GM23338 (cell line): Measurements from ENCODE around the gene B3GALT5. TPM values are rescaled to one million over a fixed set of nuclear protein-coding genes. Genes with fewer than 3 reads are reported as not detected.

Source experiments
- ATAC-seq: fragments of 200-7000 bp; cut with Tn5 transposase; 3 replicates; pipeline ENCODE4 v1.9.1; 2020
- DNase-seq: peaks from one replicate; pipeline ENCODE4 v3.0.0-alpha.2; 2015; ENCODE audit warnings: low spot score
- H2AFZ ChIP-seq: fragments of 200-600 bp; sonication (generic); 2 replicates; pipeline ENCODE4 v1.8.0; 2016; ENCODE audit warnings: antibody characterized with exemption, mild to moderate bottlenecking, moderate library complexity
- H3F3A ChIP-seq: fragments of 200-600 bp; sonication (generic); replicated peaks from 2 replicates; pipeline ENCODE4 v1.8.0; 2017; ENCODE audit warnings: antibody characterized with exemption, mixed run types, low read depth
- H3K27ac ChIP-seq: fragments of 200-600 bp; sonication (generic); 2 replicates; pipeline ENCODE4 v1.6.1; 2016; ENCODE audit warnings: low read depth
- H3K27me3 ChIP-seq: fragments of 200-600 bp; sonication (generic); 2 replicates; pipeline ENCODE4 v1.8.0; 2016; ENCODE audit warnings: mild to moderate bottlenecking, mixed run types, moderate library complexity; ENCODE audit not compliant: insufficient read depth
- H3K36me3 ChIP-seq: fragments of 200-600 bp; sonication (generic); 2 replicates; pipeline ENCODE4 v1.8.0; 2016; ENCODE audit warnings: mild to moderate bottlenecking; ENCODE audit not compliant: insufficient read depth
- H3K4me1 ChIP-seq: fragments of 200-600 bp; sonication (generic); 2 replicates; pipeline ENCODE4 v1.8.0; 2016; ENCODE audit warnings: mild to moderate bottlenecking, moderate library complexity; ENCODE audit not compliant: insufficient read depth
- H3K4me2 ChIP-seq: fragments of 200-600 bp; sonication (generic); 2 replicates; pipeline ENCODE4 v1.7.1; 2017; ENCODE audit warnings: mixed run types
- H3K4me3 ChIP-seq: fragments of 200-600 bp; sonication (generic); 2 replicates; pipeline ENCODE4 v1.6.1; 2016; ENCODE audit warnings: mixed run types
- H3K79me2 ChIP-seq: fragments of 200-600 bp; sonication (generic); replicated peaks from 2 replicates; pipeline ENCODE4 v1.8.0; 2017; ENCODE audit warnings: mild to moderate bottlenecking; ENCODE audit not compliant: insufficient read depth
- H3K9me2 ChIP-seq: fragments of 200-600 bp; sonication (generic); 2 replicates; pipeline ENCODE4 v1.8.0; 2017; ENCODE audit not compliant: insufficient read depth
- H4K20me1 ChIP-seq: fragments of 200-600 bp; sonication (generic); replicated peaks from 2 replicates; pipeline ENCODE4 v1.8.0; 2017; ENCODE audit warnings: mild to moderate bottlenecking; ENCODE audit not compliant: insufficient read depth
- H3K27ac Mint-ChIP-seq: 2 replicates; pipeline ENCODE4 v1.8.0; 2020; ENCODE audit warnings: inconsistent platforms, mild to moderate bottlenecking, moderate library complexity, mixed read lengths
- H3K27me3 Mint-ChIP-seq: 3 replicates; pipeline ENCODE4 v1.8.0; 2022; ENCODE audit warnings: low read depth, mild to moderate bottlenecking, moderate library complexity, mixed read lengths, inconsistent platforms; ENCODE audit not compliant: insufficient read depth, poor library complexity
- H3K36me3 Mint-ChIP-seq: 3 replicates; pipeline ENCODE4 v1.8.0; 2021; ENCODE audit warnings: low read depth, mild to moderate bottlenecking, inconsistent platforms, moderate library complexity, mixed read lengths
- H3K4me1 Mint-ChIP-seq: 3 replicates; pipeline ENCODE4 v1.8.0; 2020; ENCODE audit warnings: mild to moderate bottlenecking, inconsistent platforms, mixed read lengths
- H3K4me3 Mint-ChIP-seq: 3 replicates; pipeline ENCODE4 v1.8.0; 2021; ENCODE audit warnings: moderate library complexity, mild to moderate bottlenecking, inconsistent platforms, mixed read lengths
- H3K9me3 Mint-ChIP-seq: 3 replicates; pipeline ENCODE4 v1.8.0; 2020; ENCODE audit warnings: moderate library complexity, mild to moderate bottlenecking, inconsistent platforms, mixed read lengths
- CTCF ChIP-seq, 2 experiments: fragments of 200-600 bp in 1 of 2; sonication (generic) in 1 of 2; conservative IDR thresholded peaks; 2 replicates each; pipeline versions ENCODE4 v1.5.1 to v1.6.1; 2016 to 2017; ENCODE audit warnings: antibody characterized with exemption in 2 of 2, low read depth in 2 of 2, mild to moderate bottlenecking in 2 of 2, moderate library complexity in 1 of 2
- ETS1 ChIP-seq: IDR thresholded peaks from 2 replicates; pipeline ENCODE4 v1.6.1; 2016; ENCODE audit warnings: antibody characterized with exemption
- EZH2 ChIP-seq: fragments of 200-600 bp; sonication (generic); IDR thresholded peaks from one replicate; pipeline ENCODE4 v1.8.0; 2017; ENCODE audit warnings: antibody characterized with exemption, mild to moderate bottlenecking, low read depth; ENCODE audit not compliant: unreplicated experiment
- EZH2phosphoT487 ChIP-seq: fragments of 200-600 bp; sonication (generic); IDR thresholded peaks from one replicate; pipeline ENCODE4 v1.8.1; 2018; ENCODE audit warnings: antibody characterized with exemption; ENCODE audit not compliant: unreplicated experiment
- JUNB ChIP-seq: IDR thresholded peaks from one replicate; pipeline ENCODE4 v1.6.1; 2016; ENCODE audit warnings: antibody characterized with exemption; ENCODE audit not compliant: unreplicated experiment
- POLR2AphosphoS5 ChIP-seq: IDR thresholded peaks from 2 replicates; pipeline ENCODE4 v1.6.1; 2016; ENCODE audit warnings: antibody characterized with exemption, low read depth
- REST ChIP-seq: IDR thresholded peaks from one replicate; pipeline ENCODE4 v1.6.1; 2018; ENCODE audit warnings: antibody characterized with exemption; ENCODE audit not compliant: unreplicated experiment
- ZNF114 ChIP-seq: fragments of 250-450 bp; sonication (Bioruptor Pico); IDR thresholded peaks from 2 replicates; pipeline ENCODE4 v1.5.0; 2020; ENCODE audit warnings: mild to moderate bottlenecking, moderate library complexity
- ZNF462 ChIP-seq: fragments of 250-450 bp; sonication (Bioruptor Pico); IDR thresholded peaks from 2 replicates; pipeline ENCODE4 v1.5.0; 2020; ENCODE audit warnings: mild to moderate bottlenecking, moderate library complexity
- polyA plus RNA-seq: library from polyadenylated mRNA; unstranded; fragments of >200 nt; fragmentation: Nextera tagmentation; extraction: Ambion mirVana; gene quantifications from 2 replicates; pipeline ENCODE4 v1.2.1, GENCODE V29; 2016
- total RNA-seq: library from RNA; depleted of rRNA; stranded (reverse); fragments of >200 nt; shearing (Covaris generic); gene quantifications from 2 replicates; pipeline ENCODE4 v1.2.3, GENCODE V29; 2014

The B3GALT5 gene
- total and polyA plus RNA-seq, 2 experiments from 2014 or later = 6.2 to 37.5 TPM

GRCh38 chr21:39602793-39603192, 9.9 kb upstream of the B3GALT5 start (continued):
- TF ChIP-seq REST (no peak), EZH2 (no peak), EZH2phosphoT487 (no peak)

- H3K27ac ChIP-seq = no peak overlapping the region
- H3K9me2 ChIP-seq = peaks cover 3% of the 10 kb centered on the region; the same call in 1 of the 2 replicates
- no peaks in the 10 kb centered on the region for H3K27me3 ChIP-seq
- peaks cover 4% of the 10 kb centered on the region; the same call in 2 of the 3 replicates for H3K9me3 Mint-ChIP-seq
- no peak overlapping the region for H3K4me2 ChIP-seq
- DNase-seq = no peak
- H3K4me1 ChIP-seq = peaks cover 1% of the 10 kb centered on the region; the same call in 1 of the 2 replicates
- H3K36me3 ChIP-seq = peaks cover 3% of the 10 kb centered on the region; the same call in 1 of the 2 replicates
- no peak overlapping the region for H3K4me3 ChIP-seq
- H3K4me3 Mint-ChIP-seq = no peak overlapping the region
- H3K27ac Mint-ChIP-seq = no peak overlapping the region
- H2AFZ ChIP-seq = no peak overlapping the region
- peaks cover 74% of the 10 kb centered on the region for H3K36me3 Mint-ChIP-seq
- no peaks in the 10 kb centered on the region for H4K20me1 ChIP-seq
- H3K27me3 Mint-ChIP-seq = peaks cover 4% of the 10 kb centered on the region
- peaks cover 20% of the 10 kb centered on the region for H3K4me1 Mint-ChIP-seq
- no peak for ATAC-seq
- H3K79me2 ChIP-seq = 0 out of 2 replicates have a peak, but pooled peaks cover under 1% of the 10 kb centered on the region
- peaks cover 25% of the 10 kb centered on the region; the same call in 1 of the 2 replicates for H3F3A ChIP-seq
- TF ChIP-seq POLR2AphosphoS5 = no peak
- TF ChIP-seq ZNF462 (CRISPR knock-in tag) = no peak
- no peak for TF ChIP-seq JUNB
- no peak for TF ChIP-seq EZH2
- no peak for TF ChIP-seq ZNF114
- TF ChIP-seq ETS1 = no peak
- no peak for TF ChIP-seq CTCF (conservative IDR thresholded peaks at IDR 0.05; ENCODE audit: low read depth in 2 of 2)
These were observed 7.8 kb upstream of the B3GALT5 start for GRCh38 chr21:39604951-39605350.
